Effector memory CD4-positive, alpha-beta T cell (primary cell): Measurements from ENCODE around the gene LRBA.
"Not testable (repeated sequence)": the region's sequence is repeated elsewhere in the genome, so short reads cannot be mapped to it uniquely, and the experiment has no call there.

ENCODE experiments used
- DNase-seq, 3 donors: peaks; one replicate each; pipeline ENCODE4 v3.0.0-alpha.2; 2020
- H3K27ac ChIP-seq: 2 replicates; pipeline ENCODE4 v1.7.0; 2013; ENCODE audit warnings: mild to moderate bottlenecking, low read length, moderate library complexity; ENCODE audit not compliant: insufficient read depth, poor library complexity, severe bottlenecking
- H3K27me3 ChIP-seq: replicated peaks from 2 replicates; pipeline ENCODE4 v1.7.0; 2013; ENCODE audit warnings: mild to moderate bottlenecking, low read length; ENCODE audit not compliant: insufficient read depth, control insufficient read depth, poor library complexity, severe bottlenecking
- H3K36me3 ChIP-seq: 2 replicates; pipeline ENCODE4 v1.7.0; 2013; ENCODE audit warnings: mild to moderate bottlenecking, low read length, moderate library complexity; ENCODE audit not compliant: control insufficient read depth, insufficient read depth
- H3K4me1 ChIP-seq: 2 replicates; pipeline ENCODE4 v1.7.0; 2013; ENCODE audit warnings: low read length, mild to moderate bottlenecking; ENCODE audit not compliant: control insufficient read depth, insufficient read depth, poor library complexity, severe bottlenecking
- H3K4me3 ChIP-seq: 2 replicates; pipeline ENCODE4 v1.7.0; 2013; ENCODE audit warnings: low read length, low read depth, mild to moderate bottlenecking; ENCODE audit not compliant: insufficient read depth, poor library complexity, severe bottlenecking
- H3K9me3 ChIP-seq: 2 replicates; pipeline ENCODE4 v1.7.0; 2013; ENCODE audit warnings: mild to moderate bottlenecking, low read length, moderate library complexity; ENCODE audit not compliant: control insufficient read depth
- total RNA-seq, 3 donors: gene quantifications; one replicate each; lab custom pipeline; 2026; lab: John Stamatoyannopoulos, UW

Gene LRBA, protein sequence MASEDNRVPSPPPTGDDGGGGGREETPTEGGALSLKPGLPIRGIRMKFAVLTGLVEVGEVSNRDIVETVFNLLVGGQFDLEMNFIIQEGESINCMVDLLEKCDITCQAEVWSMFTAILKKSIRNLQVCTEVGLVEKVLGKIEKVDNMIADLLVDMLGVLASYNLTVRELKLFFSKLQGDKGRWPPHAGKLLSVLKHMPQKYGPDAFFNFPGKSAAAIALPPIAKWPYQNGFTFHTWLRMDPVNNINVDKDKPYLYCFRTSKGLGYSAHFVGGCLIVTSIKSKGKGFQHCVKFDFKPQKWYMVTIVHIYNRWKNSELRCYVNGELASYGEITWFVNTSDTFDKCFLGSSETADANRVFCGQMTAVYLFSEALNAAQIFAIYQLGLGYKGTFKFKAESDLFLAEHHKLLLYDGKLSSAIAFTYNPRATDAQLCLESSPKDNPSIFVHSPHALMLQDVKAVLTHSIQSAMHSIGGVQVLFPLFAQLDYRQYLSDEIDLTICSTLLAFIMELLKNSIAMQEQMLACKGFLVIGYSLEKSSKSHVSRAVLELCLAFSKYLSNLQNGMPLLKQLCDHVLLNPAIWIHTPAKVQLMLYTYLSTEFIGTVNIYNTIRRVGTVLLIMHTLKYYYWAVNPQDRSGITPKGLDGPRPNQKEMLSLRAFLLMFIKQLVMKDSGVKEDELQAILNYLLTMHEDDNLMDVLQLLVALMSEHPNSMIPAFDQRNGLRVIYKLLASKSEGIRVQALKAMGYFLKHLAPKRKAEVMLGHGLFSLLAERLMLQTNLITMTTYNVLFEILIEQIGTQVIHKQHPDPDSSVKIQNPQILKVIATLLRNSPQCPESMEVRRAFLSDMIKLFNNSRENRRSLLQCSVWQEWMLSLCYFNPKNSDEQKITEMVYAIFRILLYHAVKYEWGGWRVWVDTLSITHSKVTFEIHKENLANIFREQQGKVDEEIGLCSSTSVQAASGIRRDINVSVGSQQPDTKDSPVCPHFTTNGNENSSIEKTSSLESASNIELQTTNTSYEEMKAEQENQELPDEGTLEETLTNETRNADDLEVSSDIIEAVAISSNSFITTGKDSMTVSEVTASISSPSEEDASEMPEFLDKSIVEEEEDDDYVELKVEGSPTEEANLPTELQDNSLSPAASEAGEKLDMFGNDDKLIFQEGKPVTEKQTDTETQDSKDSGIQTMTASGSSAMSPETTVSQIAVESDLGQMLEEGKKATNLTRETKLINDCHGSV (N-terminal part only)
- total RNA-seq, result 229 to 313 (median 296) reads per million in 3 donors

DNA sequence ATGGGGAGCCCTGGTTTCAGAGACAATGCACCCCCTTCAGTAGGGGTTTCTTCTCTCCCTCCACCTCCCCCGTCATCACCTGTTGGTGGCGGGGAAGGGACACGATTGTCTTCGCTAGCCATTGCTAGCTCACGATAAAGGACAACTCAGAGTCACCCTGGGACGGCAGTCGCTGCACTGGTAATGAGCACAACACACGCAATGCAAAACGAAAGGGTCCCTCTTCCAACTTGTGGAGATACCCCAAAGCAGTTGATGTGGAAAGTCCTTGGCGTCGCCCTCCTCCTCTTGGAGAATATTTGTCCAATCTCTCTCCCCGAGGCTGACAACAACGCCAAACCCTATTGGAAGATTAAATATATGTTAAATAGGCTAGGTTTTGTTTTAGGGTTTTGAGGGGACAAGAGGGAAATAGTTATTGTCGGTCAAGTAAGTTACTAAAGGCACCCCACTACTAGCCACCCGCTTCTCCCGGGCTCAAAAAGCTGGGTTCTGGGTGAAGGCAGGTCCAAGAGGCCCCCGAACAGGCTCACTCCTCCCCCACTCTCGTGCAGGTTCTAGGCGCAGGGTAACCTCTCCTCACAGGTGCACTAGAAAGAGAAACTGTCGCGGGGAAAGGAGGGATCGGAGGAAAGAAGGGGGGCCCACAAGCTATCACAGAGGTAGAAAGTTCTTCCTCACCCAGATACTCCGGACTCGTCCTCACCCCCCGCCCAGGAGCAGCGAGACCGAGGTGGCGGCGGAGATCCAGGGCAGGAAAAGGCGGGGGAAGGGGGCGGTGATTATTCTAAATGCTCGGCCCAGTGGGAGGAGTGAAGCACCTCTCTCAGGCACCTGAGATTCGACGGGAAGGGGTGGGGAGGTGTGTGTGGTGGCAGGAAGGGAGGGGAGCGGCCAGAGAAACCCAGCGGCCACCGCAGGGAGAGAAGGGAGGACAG is at the start of gene LRBA:
TSS of gene LRBA (minus strand) at position 764 of the 938 bp plus-strand sequence. CDS start at position 122, 642 bp downstream.
- H3K4me3 ChIP-seq, result peak within 1 kb of the TSS; percentile 94
- H3K27me3 ChIP-seq, result no peaks in the 10 kb centered on the region
- DNase-seq, result peak; percentile 69 to 80 (median 79)
- no peaks in the 10 kb centered on the region for H3K9me3 ChIP-seq
- no peaks in the 10 kb centered on the region for H3K36me3 ChIP-seq
- H3K4me1 ChIP-seq, result peaks cover 16% of the 10 kb centered on the region
- peak within 1 kb of the TSS; percentile 91 for H3K27ac ChIP-seq

DNA sequence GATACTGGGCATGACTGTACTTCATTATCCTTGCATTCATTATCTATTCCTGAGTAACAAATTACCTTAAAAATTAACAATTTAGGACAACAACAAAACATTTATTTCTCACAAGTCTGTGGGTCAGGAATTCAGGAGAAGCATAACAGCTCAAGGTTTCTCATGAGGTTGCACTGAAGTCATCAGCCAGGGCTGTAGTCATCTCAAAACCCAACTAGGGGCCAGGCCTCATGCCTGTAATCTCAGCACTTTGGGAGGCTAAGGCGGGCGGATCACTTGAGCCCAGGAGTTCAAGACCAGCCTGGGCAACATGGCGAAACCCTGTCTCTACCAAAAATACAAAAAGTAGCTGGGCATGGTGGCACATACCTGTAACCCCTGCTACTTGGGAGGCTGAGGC is 48.1 kb upstream of the LRBA start:
- H3K27ac ChIP-seq, H3K36me3 ChIP-seq, H3K27me3 ChIP-seq, H3K4me3 ChIP-seq, DNase-seq, H3K9me3 ChIP-seq, H3K4me1 ChIP-seq: not testable (repeated sequence)

DNA sequence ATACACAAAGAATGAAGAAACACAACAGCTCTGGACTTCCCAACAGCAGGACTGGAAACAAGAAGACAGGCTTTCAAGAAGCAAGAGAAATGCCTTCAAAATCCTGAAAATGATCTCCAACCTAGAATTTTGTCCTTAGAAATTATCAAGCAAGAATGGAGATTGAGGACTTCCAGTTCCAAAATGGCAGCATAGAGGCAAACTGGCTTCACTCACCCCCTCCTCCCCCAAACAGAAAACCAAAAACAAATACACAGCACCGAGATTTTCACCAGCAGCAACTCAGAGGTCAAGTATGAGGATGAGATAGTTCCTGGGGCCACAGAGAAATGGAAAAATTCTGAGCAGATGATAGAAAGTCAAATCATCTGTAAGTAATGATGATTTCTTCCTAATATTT is 40.5 kb upstream of the LRBA start:
- no peak overlapping the region for H3K4me3 ChIP-seq
- H3K27me3 ChIP-seq, result no peaks in the 10 kb centered on the region
- no peak overlapping the region for H3K27ac ChIP-seq
- no peak for DNase-seq
- no peaks in the 10 kb centered on the region for H3K4me1 ChIP-seq
- no peaks in the 10 kb centered on the region for H3K9me3 ChIP-seq
- no peaks in the 10 kb centered on the region for H3K36me3 ChIP-seq

DNA sequence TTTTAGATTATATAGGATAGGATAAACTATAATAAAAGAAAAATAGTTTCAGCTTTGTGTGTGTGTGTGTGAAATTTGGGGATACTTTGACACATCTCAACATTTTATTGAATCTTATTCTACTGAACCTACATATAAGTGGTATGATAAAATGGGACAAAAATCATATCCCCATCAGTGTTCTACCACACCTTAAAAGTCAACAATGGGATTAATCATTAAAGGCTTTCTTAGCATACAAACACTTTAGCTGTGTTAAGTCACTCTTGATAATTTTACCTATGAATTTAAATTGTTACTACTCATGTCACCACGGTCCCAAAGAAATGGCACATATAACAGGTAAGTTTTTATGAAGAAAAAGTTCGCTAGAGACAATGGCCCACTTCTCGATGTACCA is 37.7 kb upstream of the LRBA start:
- DNase-seq, result no peak
- Histone ChIP-seq H3K36me3 (no peaks in the 10 kb centered on the region), H3K27me3 (no peaks in the 10 kb centered on the region), H3K27ac (no peak overlapping the region), H3K4me1 (no peaks in the 10 kb centered on the region), H3K9me3 (no peaks in the 10 kb centered on the region), H3K4me3 (no peak overlapping the region)

DNA sequence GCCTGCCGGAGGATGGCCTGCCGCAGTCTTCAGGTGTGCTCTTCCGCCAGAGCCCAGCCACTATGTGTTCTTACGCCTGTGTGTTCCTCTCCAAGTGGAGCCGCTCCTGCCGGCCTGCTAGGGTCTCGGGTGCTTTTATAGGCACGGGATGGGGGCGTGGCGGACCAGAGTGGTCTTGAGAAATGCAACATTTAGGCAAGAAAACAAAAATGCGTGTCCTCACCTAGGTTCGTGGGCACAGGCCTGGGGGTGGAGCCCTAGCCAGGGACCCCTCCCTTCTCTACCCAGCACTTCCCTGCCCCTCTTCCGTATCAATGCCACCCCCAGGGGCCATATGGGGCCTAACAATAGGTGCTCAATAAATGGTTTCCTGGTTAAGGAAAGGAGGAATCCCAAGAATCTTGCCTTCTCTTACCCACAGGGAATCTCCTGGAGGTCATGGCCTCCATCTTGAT is 34.4 kb upstream of the LRBA start:
- Histone ChIP-seq H3K27ac (no peak overlapping the region), H3K27me3 (no peaks in the 10 kb centered on the region), H3K9me3 (no peaks in the 10 kb centered on the region), H3K4me1 (no peaks in the 10 kb centered on the region), H3K36me3 (no peaks in the 10 kb centered on the region), H3K4me3 (no peak overlapping the region)
- DNase-seq, result no peak

DNA sequence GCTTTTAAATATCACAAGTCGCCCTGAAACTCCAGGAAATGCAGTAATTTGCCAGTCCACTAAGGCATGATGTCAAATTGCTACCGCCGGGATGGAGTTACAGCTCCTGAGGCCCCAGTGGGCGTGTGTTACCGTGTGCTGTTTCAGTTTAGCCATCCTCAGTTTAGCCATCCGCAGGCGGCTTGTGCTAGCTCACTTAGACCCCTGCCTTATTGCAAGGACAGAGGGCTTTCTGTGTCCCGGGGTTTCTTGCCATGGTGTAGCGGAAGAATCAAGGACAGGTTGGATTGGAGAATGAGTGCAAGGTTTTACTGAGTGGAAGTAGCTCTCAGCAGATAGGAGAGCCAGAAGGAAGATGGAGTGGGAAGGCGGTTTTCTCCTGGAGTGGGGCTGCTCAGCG is 33.8 kb upstream of the LRBA start:
- H3K27ac ChIP-seq, result no peak overlapping the region
- H3K4me3 ChIP-seq, result no peak overlapping the region
- no peaks in the 10 kb centered on the region for H3K9me3 ChIP-seq
- no peaks in the 10 kb centered on the region for H3K27me3 ChIP-seq
- no peak for DNase-seq
- H3K4me1 ChIP-seq, result no peaks in the 10 kb centered on the region
- H3K36me3 ChIP-seq, result no peaks in the 10 kb centered on the region

DNA sequence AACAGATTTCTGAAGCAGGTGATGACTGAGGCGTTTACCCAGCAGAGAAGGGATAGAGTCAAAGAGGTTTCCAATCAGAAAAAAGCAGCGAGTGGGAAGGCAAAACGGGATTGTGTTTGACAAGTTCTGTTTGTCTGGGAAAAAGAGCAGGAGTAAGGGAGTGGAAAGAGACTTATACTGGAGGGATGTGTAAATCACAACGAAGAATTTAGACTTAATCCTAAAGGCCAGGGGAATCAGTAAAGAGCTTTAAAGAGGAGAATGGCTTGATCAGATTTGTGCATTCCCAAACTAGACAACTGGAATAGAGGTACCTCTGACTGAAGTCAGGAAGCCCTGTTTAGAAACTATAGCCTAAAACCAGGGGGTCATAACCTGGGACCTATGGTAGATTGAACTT is 31.5 kb upstream of the LRBA start:
- no peaks in the 10 kb centered on the region for H3K9me3 ChIP-seq
- H3K27me3 ChIP-seq, result no peaks in the 10 kb centered on the region
- no peak overlapping the region for H3K4me3 ChIP-seq
- H3K4me1 ChIP-seq, result no peaks in the 10 kb centered on the region
- no peaks in the 10 kb centered on the region for H3K36me3 ChIP-seq
- no peak for DNase-seq
- no peak overlapping the region for H3K27ac ChIP-seq

DNA sequence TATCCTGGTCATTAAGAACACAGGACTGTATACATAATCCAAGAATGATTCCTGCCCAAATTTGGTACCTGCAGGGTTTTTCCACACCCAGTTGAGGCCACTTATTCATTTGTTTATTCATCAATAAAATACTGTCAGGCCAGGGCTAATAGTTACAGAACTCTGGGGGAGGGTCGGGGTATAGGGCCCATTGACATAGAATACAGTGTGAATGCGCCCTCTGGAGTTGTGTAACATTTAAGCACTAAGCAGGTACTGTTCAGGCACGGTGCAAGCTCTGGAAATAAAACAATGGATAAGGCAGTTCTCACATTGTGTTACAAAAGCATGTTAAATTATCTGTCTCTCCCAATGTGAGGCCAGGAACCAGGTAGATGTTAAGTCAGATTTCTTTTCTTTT is 30.8 kb upstream of the LRBA start:
- no peaks in the 10 kb centered on the region for H3K27me3 ChIP-seq
- H3K27ac ChIP-seq, result no peak overlapping the region
- H3K4me3 ChIP-seq, result no peak overlapping the region
- no peaks in the 10 kb centered on the region for H3K9me3 ChIP-seq
- no peaks in the 10 kb centered on the region for H3K4me1 ChIP-seq
- H3K36me3 ChIP-seq, result no peaks in the 10 kb centered on the region
- no peak for DNase-seq
